Endothelial cell of umbilical vein (primary cell): ENCODE data around the gene RAD18. TPM values are rescaled to one million over a fixed set of nuclear protein-coding genes. Genes with fewer than 3 reads are reported as not detected.

Experiments
- BruUV-seq: library from RNA; stranded (reverse); fragments of 400-500 nt; replicated peaks from 2 replicates; lab custom pipeline; 2021; lab: Mats Ljungman, UMichigan
- CTCF ChIA-PET: fragments of 300-600, 350-600 bp; sonication (Branson Sonifier 250); formaldehyde crosslinking; loops from one replicate; lab custom pipeline; 2021; ENCODE audit warnings: antibody characterized with exemption, inconsistent platforms; lab: Charles Lee
- POLR2A ChIA-PET: fragments of 300-600, 350-600 bp; sonication (Branson Sonifier 250); formaldehyde crosslinking; loops from one replicate; lab custom pipeline; 2021; ENCODE audit warnings: antibody characterized with exemption, inconsistent platforms; lab: Charles Lee
- DNase-seq: peaks from one replicate; pipeline ENCODE4 v3.0.0-alpha.2; 2011; ENCODE audit warnings: low read depth, low spot score
- FAIRE-seq: peaks from 2 replicates; lab custom pipeline; 2011; peaks lifted over from hg19 to GRCh38; lab: Jason Lieb, UNC
- H2AFZ ChIP-seq: 2 replicates; pipeline ENCODE4 v1.6.0; 2012; ENCODE audit warnings: low read depth, low read length, control low read depth, inconsistent platforms
- H3K27ac ChIP-seq: 2 replicates; pipeline ENCODE4 v1.5.1; 2011; ENCODE audit warnings: low read depth, mild to moderate bottlenecking, control low read depth, low read length, moderate library complexity; ENCODE audit not compliant: insufficient read depth
- H3K27me3 ChIP-seq, 2 experiments: 2 replicates each; pipeline versions ENCODE4 v1.6.0 to v1.6.1; 2011; ENCODE audit warnings: low read length in 2 of 2, mixed read lengths in 1 of 2; ENCODE audit not compliant: control insufficient read depth in 2 of 2, insufficient read depth in 2 of 2
- H3K36me3 ChIP-seq, 2 experiments: 2 replicates in 1 of 2; 3 replicates in 1 of 2; pipeline ENCODE4 v1.5.1; 2011; ENCODE audit warnings: low read length in 2 of 2, mild to moderate bottlenecking in 1 of 2, moderate library complexity in 1 of 2; ENCODE audit not compliant: control insufficient read depth in 2 of 2, insufficient read depth in 2 of 2; ENCODE audit errors: extremely low read depth in 1 of 2
- H3K4me1 ChIP-seq: 3 replicates; pipeline ENCODE4 v1.5.1; 2011; ENCODE audit warnings: mild to moderate bottlenecking, low read length; ENCODE audit not compliant: control insufficient read depth, insufficient read depth; ENCODE audit errors: extremely low read depth
- H3K4me2 ChIP-seq: 2 replicates; pipeline ENCODE4 v1.6.1; 2011; ENCODE audit warnings: low read length, control low read depth, mixed read lengths; ENCODE audit not compliant: insufficient read depth
- H3K4me3 ChIP-seq, 3 experiments: fragments of 200-600 bp in 1 of 3; sonication (generic), shearing (Covaris generic) in 1 of 3; replicated peaks in 1 of 3; 2 replicates each; pipeline ENCODE4 v1.5.1; 2011 to 2016; ENCODE audit warnings: control low read depth in 3 of 3, low read length in 3 of 3, mild to moderate bottlenecking in 2 of 3, inconsistent platforms in 1 of 3, low read depth in 1 of 3, moderate library complexity in 1 of 3; ENCODE audit not compliant: insufficient read depth in 1 of 3
- H3K79me2 ChIP-seq: 2 replicates; pipeline ENCODE4 v1.6.0; 2012; ENCODE audit warnings: low read length, inconsistent platforms; ENCODE audit not compliant: control insufficient read depth, insufficient read depth
- H3K9ac ChIP-seq: replicated peaks from 2 replicates; pipeline ENCODE3; 2011; ENCODE audit warnings: low read length, control low read depth; ENCODE audit not compliant: insufficient read depth; ENCODE audit errors: extremely low read depth
- H3K9me1 ChIP-seq: replicated peaks from 3 replicates; pipeline ENCODE4 v1.6.0; 2011; ENCODE audit warnings: mild to moderate bottlenecking, low read length; ENCODE audit not compliant: control insufficient read depth, insufficient read depth; ENCODE audit errors: extremely low read depth
- H3K9me3 ChIP-seq: replicated peaks from 2 replicates; pipeline ENCODE4 v1.5.1; 2012; ENCODE audit warnings: low read length, inconsistent platforms; ENCODE audit not compliant: control insufficient read depth, insufficient read depth
- H4K20me1 ChIP-seq: replicated peaks from 2 replicates; pipeline ENCODE3; 2011; ENCODE audit warnings: mild to moderate bottlenecking, low read length; ENCODE audit not compliant: control insufficient read depth, insufficient read depth; ENCODE audit errors: extremely low read depth
- CTCF ChIP-seq, 2 donors: IDR thresholded peaks; 1 replicate in 1 of 2; 2 replicates in 1 of 2; pipeline ENCODE4 v1.5.1; 2011; ENCODE audit warnings: low read length in 2 of 2, mild to moderate bottlenecking in 2 of 2, moderate library complexity in 2 of 2, control low read depth in 1 of 2, inconsistent platforms in 1 of 2, low read depth in 1 of 2; ENCODE audit not compliant: insufficient read depth in 1 of 2; ENCODE audit errors: extremely low read depth in 1 of 2
- EZH2 ChIP-seq: IDR thresholded peaks from 2 replicates; pipeline ENCODE4 v1.6.1; 2012; ENCODE audit warnings: borderline replicate concordance, low read depth, mild to moderate bottlenecking, moderate library complexity, low read length, inconsistent platforms; ENCODE audit not compliant: severe bottlenecking
- GATA2 ChIP-seq: IDR thresholded peaks from 2 replicates; pipeline ENCODE4 v1.7.0; 2011; ENCODE audit warnings: low read depth, mild to moderate bottlenecking, moderate library complexity, mixed read lengths, low read length; ENCODE audit not compliant: insufficient read length, insufficient read depth
- JUN ChIP-seq: IDR thresholded peaks from 2 replicates; pipeline ENCODE4 v1.6.1; 2011; ENCODE audit warnings: borderline replicate concordance, low read depth; ENCODE audit not compliant: insufficient read length, insufficient read depth
- MAX ChIP-seq: IDR thresholded peaks from 2 replicates; pipeline ENCODE4 v1.6.1; 2011; ENCODE audit not compliant: insufficient read depth, insufficient read length
- MYC ChIP-seq: IDR thresholded peaks from one replicate; pipeline ENCODE4 v1.6.1; 2011; ENCODE audit warnings: mild to moderate bottlenecking, low read depth, low read length
- POLR2A ChIP-seq: IDR thresholded peaks from 2 replicates; pipeline ENCODE4 v1.6.1; 2012; ENCODE audit warnings: low read depth, mild to moderate bottlenecking, control low read depth, low read length
- POLR2AphosphoS5 ChIP-seq: IDR thresholded peaks from 2 replicates; pipeline ENCODE4 v1.6.1; 2012; ENCODE audit warnings: low read depth, mild to moderate bottlenecking, control low read depth, low read length, moderate library complexity; ENCODE audit not compliant: insufficient read depth
- dilution Hi-C: fragments of 300-500 bp; cut with MboI; formaldehyde crosslinking; loops from one replicate; pipeline ENCODE4 v1.15.0; 2019; ENCODE audit warnings: low sequenced_read_pairs; ENCODE audit not compliant: extremely low pct_ligation_motif_present
- intact Hi-C: fragments of 100-400 bp; cut with micrococcal nuclease; formaldehyde crosslinking; loops from one replicate; pipeline ENCODE4 v1.10.0; 2022
- polyA plus RNA-seq, 4 experiments: library from polyadenylated mRNA; depleted of rRNA in 3 of 4; stranded (reverse) in 3 of 4; unstranded in 1 of 4; fragments of >200 nt; gene quantifications; 2 replicates each; pipeline versions ENCODE4 v1.2.1 to v1.2.3, GENCODE V29; 2011 to 2012; ENCODE audit warnings: missing spikeins in 1 of 4
- total RNA-seq: library from RNA; stranded (reverse); gene quantifications from 2 replicates; pipeline ENCODE4 v1.2.3, GENCODE V29; 2021

RAD18 gene
- total and polyA plus RNA-seq, 2 donors (not counting 3 experiments of a cell fraction or from before 2014, with no cell fraction given), result 7.9 to 23.8 TPM

DNA sequence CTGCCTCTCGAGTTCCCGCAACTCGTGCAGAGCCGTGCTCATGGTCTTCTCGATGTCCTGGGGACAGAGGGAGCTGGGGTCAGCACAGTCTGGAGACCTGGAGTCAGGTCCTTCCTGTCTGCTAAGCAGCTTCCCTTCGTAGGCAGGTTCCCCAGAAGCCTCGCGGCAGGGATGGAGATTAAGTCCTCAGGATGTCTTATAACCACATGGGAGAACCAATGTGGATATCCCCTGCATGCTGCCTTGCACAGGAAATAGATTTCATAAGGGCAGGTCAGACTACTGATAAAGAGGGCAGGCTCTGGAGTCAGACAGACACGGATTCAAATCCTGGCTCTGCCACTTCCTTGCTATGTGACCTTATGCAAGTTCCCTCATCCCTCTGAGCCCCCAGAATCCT is 22.6 kb upstream of the RAD18 start:
- Histone ChIP-seq H3K9ac (no peak overlapping the region), H3K4me2 (no peak overlapping the region), H3K27me3 (no peaks in the 10 kb centered on the region), H3K36me3 (no peaks in the 10 kb centered on the region), H3K79me2 (no peaks in the 10 kb centered on the region), H3K4me3 (no peak overlapping the region), H4K20me1 (no peaks in the 10 kb centered on the region), H3K9me1 (no peaks in the 10 kb centered on the region), H3K4me1 (no peaks in the 10 kb centered on the region), H3K9me3 (no peaks in the 10 kb centered on the region), H2AFZ (no peak overlapping the region), H3K27ac (no peak overlapping the region)
- ChIA-PET POLR2A (no interaction called here), CTCF (interaction anchor here (1.5 to 5.1 kb wide), 4 partner anchors 11 to 317 kb away, joined by 5 to 86 read pairs (median 50); partner anchors contain the start of gene OXTR)
- no TSS peak for BruUV-seq
- TF ChIP-seq EZH2 (no peak), POLR2A (no peak), MAX (no peak), JUN (no peak), GATA2 (no peak), MYC (no peak), POLR2AphosphoS5 (no peak), CTCF (IDR thresholded peaks at IDR 0.05; ENCODE audit: extremely low read depth in 1 of 2, insufficient read depth in 1 of 2, low read depth in 1 of 2, low read length in 2 of 2) (no peak)
- DNase-seq (no peak), FAIRE-seq (no peak)
- intact Hi-C loops (no loop called here), dilution Hi-C loops (no loop called here)
